IMR-90 (cell line): ENCODE results near the gene PCDHGA4. TPM values are rescaled to one million over a fixed set of nuclear protein-coding genes. Genes with fewer than 3 reads are reported as not detected.

Experiments used
- ATAC-seq: fragments of 200-7000 bp; cut with Tn5 transposase; 2 replicates; pipeline ENCODE4 v1.9.1; 2020; ENCODE audit warnings: low read depth, mild to moderate bottlenecking, moderate library complexity
- BruUV-seq: library from RNA; stranded (reverse); fragments of 400-500 nt; replicated peaks from 2 replicates; lab custom pipeline; 2021; lab: Mats Ljungman, UMichigan
- CTCF ChIA-PET: fragments of 300-600 bp; formaldehyde crosslinking; extraction: SDS; loops from one replicate; lab custom pipeline; 2021; ENCODE audit warnings: antibody characterized with exemption; lab: Yijun Ruan, JAX
- POLR2A ChIA-PET: fragments of 300-600 bp; sonication (Branson Sonifier 250); formaldehyde crosslinking; loops from one replicate; lab custom pipeline; 2022; ENCODE audit warnings: antibody characterized with exemption; ENCODE audit not compliant: unreplicated experiment; lab: Charles Lee
- DNase-seq: peaks from one replicate; pipeline ENCODE4 v3.0.0; 2013
- H2AFZ ChIP-seq: replicated peaks from 2 replicates; pipeline ENCODE3; 2013; ENCODE audit warnings: low read length, mild to moderate bottlenecking; ENCODE audit not compliant: poor library complexity
- H2AK5ac ChIP-seq: 2 replicates; pipeline ENCODE4 v1.6.1; 2013; ENCODE audit warnings: low read depth, low read length, inconsistent platforms
- H2AK9ac ChIP-seq: replicated peaks from 2 replicates; pipeline ENCODE3; 2013; ENCODE audit warnings: mild to moderate bottlenecking, low read depth, low read length, moderate library complexity; ENCODE audit not compliant: poor library complexity
- H2BK120ac ChIP-seq: 2 replicates; pipeline ENCODE4 v1.6.1; 2013; ENCODE audit warnings: low read depth, low read length, inconsistent platforms
- H2BK15ac ChIP-seq: 3 replicates; pipeline ENCODE4 v1.6.1; 2013; ENCODE audit warnings: low read depth, low read length, inconsistent platforms
- H2BK20ac ChIP-seq: 2 replicates; pipeline ENCODE4 v1.6.1; 2013; ENCODE audit warnings: low read depth, mild to moderate bottlenecking, inconsistent platforms, low read length, moderate library complexity
- H2BK5ac ChIP-seq: 2 replicates; pipeline ENCODE4 v1.6.1; 2013; ENCODE audit warnings: mild to moderate bottlenecking, low read depth, low read length, inconsistent platforms; ENCODE audit not compliant: poor library complexity, severe bottlenecking
- H3K14ac ChIP-seq: replicated peaks from 2 replicates; pipeline ENCODE4 v1.6.1; 2013; ENCODE audit warnings: low read depth, low read length, inconsistent platforms
- H3K18ac ChIP-seq: 2 replicates; pipeline ENCODE4 v1.6.1; 2013; ENCODE audit warnings: low read depth, low read length, control low read depth
- H3K23ac ChIP-seq: 2 replicates; pipeline ENCODE4 v1.6.1; 2013; ENCODE audit warnings: low read depth, low read length, inconsistent platforms
- H3K27ac ChIP-seq: 2 replicates; pipeline ENCODE4 v1.5.1; 2013; ENCODE audit warnings: mild to moderate bottlenecking, control low read depth, low read length; ENCODE audit not compliant: insufficient read depth
- H3K27me3 ChIP-seq: 2 replicates; pipeline ENCODE4 v1.6.1; 2013; ENCODE audit warnings: low read length; ENCODE audit not compliant: control insufficient read depth, insufficient read depth
- H3K36me3 ChIP-seq: 2 replicates; pipeline ENCODE4 v1.6.1; 2013; ENCODE audit warnings: low read length, mixed read lengths; ENCODE audit not compliant: control insufficient read depth, insufficient read depth
- H3K4ac ChIP-seq: 2 replicates; pipeline ENCODE4 v1.6.1; 2013; ENCODE audit warnings: low read depth, low read length, inconsistent platforms
- H3K4me1 ChIP-seq: 2 replicates; pipeline ENCODE4 v1.6.1; 2013; ENCODE audit warnings: low read length, mixed read lengths; ENCODE audit not compliant: control insufficient read depth, insufficient read depth
- H3K4me2 ChIP-seq: 2 replicates; pipeline ENCODE4 v1.6.1; 2013; ENCODE audit warnings: low read depth, mild to moderate bottlenecking, control low read depth, low read length, moderate library complexity
- H3K4me3 ChIP-seq: 2 replicates; pipeline ENCODE4 v1.5.1; 2013; ENCODE audit warnings: low read depth, mild to moderate bottlenecking, control low read depth, low read length, moderate library complexity; ENCODE audit not compliant: insufficient read depth
- H3K56ac ChIP-seq: 2 replicates; pipeline ENCODE4 v1.6.1; 2013; ENCODE audit warnings: low read length, inconsistent platforms; ENCODE audit not compliant: insufficient read depth; ENCODE audit errors: extremely low read depth
- H3K79me1 ChIP-seq, 2 experiments: 2 replicates each; pipeline ENCODE4 v1.6.1; 2013; ENCODE audit warnings: low read length in 2 of 2, inconsistent platforms in 1 of 2, low read depth in 1 of 2
- H3K9ac ChIP-seq: 2 replicates; pipeline ENCODE4 v1.6.1; 2013; ENCODE audit warnings: low read depth, low read length, control low read depth
- H3K9me1 ChIP-seq: 2 replicates; pipeline ENCODE4 v1.6.1; 2013; ENCODE audit warnings: low read length, inconsistent platforms; ENCODE audit not compliant: insufficient read depth
- H3K9me3 ChIP-seq: 2 replicates; pipeline ENCODE4 v1.6.1; 2013; ENCODE audit warnings: low read length; ENCODE audit not compliant: control insufficient read depth, insufficient read depth
- H4K20me1 ChIP-seq: 2 replicates; pipeline ENCODE4 v1.6.1; 2013; ENCODE audit warnings: low read length, inconsistent platforms; ENCODE audit not compliant: insufficient read depth
- H4K5ac ChIP-seq: 2 replicates; pipeline ENCODE4 v1.6.1; 2013; ENCODE audit warnings: mild to moderate bottlenecking, low read depth, low read length, control low read depth
- H4K8ac ChIP-seq, 2 experiments: 2 replicates each; pipeline ENCODE4 v1.6.1; 2013; ENCODE audit warnings: low read depth in 2 of 2, low read length in 2 of 2, control low read depth in 1 of 2, inconsistent platforms in 1 of 2
- H4K91ac ChIP-seq: 2 replicates; pipeline ENCODE4 v1.6.1; 2013; ENCODE audit warnings: low read depth, low read length, inconsistent platforms; ENCODE audit not compliant: insufficient read depth
- BHLHE40 ChIP-seq: fragments of 150-350 bp; IDR thresholded peaks from 2 replicates; pipeline ENCODE4 v1.6.1; 2016; ENCODE audit warnings: mild to moderate bottlenecking, low read depth, low read length
- CEBPB ChIP-seq: IDR thresholded peaks from 2 replicates; pipeline ENCODE4 v1.6.1; 2012; ENCODE audit warnings: low read depth, low read length, improper control_type of control experiment
- MAZ ChIP-seq: IDR thresholded peaks from 2 replicates; pipeline ENCODE4 v1.6.1; 2012; ENCODE audit warnings: low read depth, mild to moderate bottlenecking, low read length, improper control_type of control experiment, moderate library complexity, borderline replicate concordance
- MXI1 ChIP-seq: IDR thresholded peaks from 2 replicates; pipeline ENCODE4 v1.6.1; 2012; ENCODE audit warnings: low read depth, mild to moderate bottlenecking, low read length, moderate library complexity, borderline replicate concordance
- NFE2L2 ChIP-seq: fragments of 150-350 bp; IDR thresholded peaks from 2 replicates; pipeline ENCODE4 v1.6.1; 2016; ENCODE audit warnings: low read depth, mild to moderate bottlenecking, low read length
- POLR2A ChIP-seq: IDR thresholded peaks from 2 replicates; pipeline ENCODE4 v1.6.1; 2012; ENCODE audit warnings: mild to moderate bottlenecking, low read depth, low read length
- RCOR1 ChIP-seq: IDR thresholded peaks from 2 replicates; pipeline ENCODE4 v1.6.1; 2012; ENCODE audit warnings: mild to moderate bottlenecking, low read length, improper control_type of control experiment; ENCODE audit not compliant: insufficient replicate concordance
- RFX5 ChIP-seq: IDR thresholded peaks from 2 replicates; pipeline ENCODE4 v1.8.0; 2012; ENCODE audit warnings: low read depth, mild to moderate bottlenecking, low read length, moderate library complexity
- SMC3 ChIP-seq: fragments of 150-350 bp; IDR thresholded peaks from 2 replicates; pipeline ENCODE4 v1.6.1; 2016; ENCODE audit warnings: low read depth, mild to moderate bottlenecking, antibody characterized with exemption, low read length, moderate library complexity
- WGBS, 2 experiments: methylation state at CpG; one replicate each; pipeline versions ENCODE4 v1.1.5 to v1.1.7; 2013; ENCODE audit warnings: missing lambda C conversion rate in 2 of 2; ENCODE audit not compliant: insufficient read length in 1 of 2; ENCODE audit errors: extremely low coverage in 2 of 2; 5-methylcytosine and 5-hydroxymethylcytosine counted together
- dilution Hi-C: fragments of 300-500 bp; cut with HindIII; formaldehyde crosslinking; loops from one replicate; pipeline ENCODE4 v1.14.3; 2018; ENCODE audit warnings: low sequenced_read_pairs; ENCODE audit not compliant: unreplicated experiment
- in situ Hi-C: fragments of 300-500 bp; cut with MboI; formaldehyde crosslinking; loops from 3 replicates; pipeline ENCODE4 v1.14.3; 2019; ENCODE audit warnings: low sequenced_read_pairs, inconsistent platforms, mixed read lengths
- intact Hi-C: fragments of 100-400 bp; cut with micrococcal nuclease; formaldehyde crosslinking; loops from 2 replicates; pipeline ENCODE4 v1.10.0; 2022
- polyA plus RNA-seq, 3 experiments: library from polyadenylated mRNA; depleted of rRNA; stranded (reverse); fragments of >200 nt; gene quantifications; 2 replicates each; pipeline ENCODE4 v1.2.3, GENCODE V29; 2012; ENCODE audit warnings: low replicate concordance in 1 of 3
- total RNA-seq: library from RNA; depleted of rRNA; stranded (reverse); fragments of >200 nt; gene quantifications from 2 replicates; pipeline ENCODE4 v1.2.3, GENCODE V29; 2012
- TF ChIP-seq, protein P1 (sequence below): fragments of 150-350 bp; IDR thresholded peaks from 2 replicates; pipeline ENCODE4 v1.6.1; 2016; ENCODE audit warnings: low read depth, mild to moderate bottlenecking, low read length, moderate library complexity, borderline replicate concordance

Gene PCDHGA4
- total and polyA plus RNA-seq, 2 of the 4 experiments (the other 2 are of a cell fraction) = 3.5 to 5.4 TPM

DNA sequence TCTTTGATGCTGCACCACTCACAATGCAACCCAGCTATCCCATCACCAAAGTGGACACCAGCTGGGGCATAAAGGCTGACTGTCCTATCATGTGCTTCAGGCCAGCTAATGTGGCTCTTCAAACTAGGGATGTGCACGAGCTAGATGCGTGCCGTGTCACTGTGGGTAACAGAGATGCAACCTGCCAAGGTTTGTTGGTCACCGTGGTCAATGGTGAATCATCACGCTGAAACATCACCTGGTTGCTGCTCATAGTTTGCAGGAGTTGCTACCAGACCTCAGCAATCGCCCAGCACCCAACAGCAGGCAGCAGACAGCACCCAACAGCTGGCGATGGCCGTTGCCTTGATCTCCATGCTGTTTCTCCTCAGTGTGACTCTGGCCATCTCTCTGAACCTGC is 26.6 kb upstream of the PCDHGA4 start:
- Histone ChIP-seq H3K23ac (no peak overlapping the region), H3K79me1 (no peaks in the 10 kb centered on the region; a peak in 1 of 4 replicates), H3K14ac (no peak overlapping the region), H3K4me2 (no peak overlapping the region), H3K36me3 (peaks cover 2% of the 10 kb centered on the region), H3K4ac (no peak overlapping the region), H3K27me3 (no peaks in the 10 kb centered on the region), H4K20me1 (no peaks in the 10 kb centered on the region), H4K5ac (no peak overlapping the region), H3K4me3 (no peak overlapping the region), H4K8ac (no peak overlapping the region), H3K9me3 (peaks cover 29% of the 10 kb centered on the region), H2BK20ac (no peak overlapping the region), H4K91ac (no peak overlapping the region), H3K56ac (no peak overlapping the region), H2BK120ac (no peak overlapping the region), H3K4me1 (no peaks in the 10 kb centered on the region), H3K9ac (no peak overlapping the region), H2BK15ac (no peak overlapping the region), H2AK5ac (no peak overlapping the region), H2AK9ac (no peak overlapping the region), H3K27ac (no peak overlapping the region), H3K9me1 (no peaks in the 10 kb centered on the region), H2AFZ (no peak overlapping the region), H2BK5ac (no peak overlapping the region), H3K18ac (no peak overlapping the region)
- 84% methylated on average over 5 of the region's 8 CpGs; no CpG with 5 or more reads in 1 of the 2 experiments for WGBS, 2 experiments
- DNase-seq (no peak), ATAC-seq (no peak)
- TF ChIP-seq SMC3 = no peak
- no peak for TF ChIP-seq POLR2A
- TF ChIP-seq, protein P1, sequence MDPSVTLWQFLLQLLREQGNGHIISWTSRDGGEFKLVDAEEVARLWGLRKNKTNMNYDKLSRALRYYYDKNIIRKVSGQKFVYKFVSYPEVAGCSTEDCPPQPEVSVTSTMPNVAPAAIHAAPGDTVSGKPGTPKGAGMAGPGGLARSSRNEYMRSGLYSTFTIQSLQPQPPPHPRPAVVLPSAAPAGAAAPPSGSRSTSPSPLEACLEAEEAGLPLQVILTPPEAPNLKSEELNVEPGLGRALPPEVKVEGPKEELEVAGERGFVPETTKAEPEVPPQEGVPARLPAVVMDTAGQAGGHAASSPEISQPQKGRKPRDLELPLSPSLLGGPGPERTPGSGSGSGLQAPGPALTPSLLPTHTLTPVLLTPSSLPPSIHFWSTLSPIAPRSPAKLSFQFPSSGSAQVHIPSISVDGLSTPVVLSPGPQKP = no peak
- TF ChIP-seq RCOR1 = no peak
- TF ChIP-seq MAZ = no peak
- no peak for TF ChIP-seq BHLHE40
- no peak for TF ChIP-seq RFX5
- TF ChIP-seq NFE2L2 = no peak
- no peak for TF ChIP-seq CEBPB
- TF ChIP-seq MXI1 = no peak
- no TSS peak for BruUV-seq
- dilution Hi-C loops = no loop called here
- in situ Hi-C loops = loop anchor here (5.0 kb wide), 1 partner anchor 234 kb away; no protein-coding TSS in a partner anchor
- intact Hi-C loops = loop anchor here (5.0 kb wide), 2 partner anchors 34 to 84 kb away; partner anchors contain the start of genes PCDHGA10 and PCDHGA5
- CTCF ChIA-PET = interaction anchor here (1.6 kb wide), 1 partner anchor 236 kb away, joined by 8 read pairs; no protein-coding TSS in a partner anchor
- POLR2A ChIA-PET = no interaction called here
